CD4-positive, alpha-beta T cell treated with Interleukin-6 for 4 hours (primary cell): ENCODE measurements around the gene SRRM2.
A peak's percentile ranks its signal among the peaks of the same experiment; 100 is the strongest.

Experiments used
- DNase-seq: peaks from one replicate; pipeline ENCODE4 v3.0.0-alpha.2; 2020; ENCODE audit warnings: mixed read lengths

The SRRM2 gene

GRCh38 chr16:2765462-2766404 lies 13.3 kb downstream of the SRRM2 start:
- DNase-seq: no peak

- DNase-seq: no peak
These were observed 14.1 kb downstream of the SRRM2 start for GRCh38 chr16:2766430-2767139.

DNA sequence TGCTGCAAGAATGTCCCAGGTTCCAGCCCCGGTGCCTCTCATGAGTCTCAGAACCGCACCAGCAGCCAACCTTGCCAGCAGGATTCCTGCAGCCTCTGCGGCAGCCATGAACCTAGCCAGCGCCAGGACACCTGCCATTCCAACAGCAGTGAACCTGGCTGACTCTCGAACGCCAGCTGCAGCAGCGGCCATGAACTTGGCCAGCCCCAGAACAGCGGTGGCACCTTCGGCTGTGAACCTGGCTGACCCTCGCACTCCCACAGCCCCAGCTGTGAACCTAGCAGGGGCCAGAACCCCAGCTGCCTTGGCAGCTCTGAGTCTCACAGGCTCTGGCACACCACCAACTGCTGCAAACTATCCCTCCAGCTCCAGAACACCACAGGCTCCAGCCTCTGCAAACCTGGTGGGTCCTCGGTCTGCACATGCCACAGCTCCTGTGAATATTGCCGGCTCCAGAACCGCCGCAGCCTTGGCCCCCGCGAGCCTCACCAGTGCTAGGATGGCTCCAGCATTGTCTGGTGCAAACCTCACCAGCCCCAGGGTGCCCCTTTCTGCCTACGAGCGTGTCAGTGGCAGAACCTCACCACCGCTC lies 14.8 kb downstream of the SRRM2 start:
- no peak for DNase-seq

- DNase-seq: no peak
These were observed 15.5 kb downstream of the SRRM2 start for GRCh38 chr16:2767891-2768290.

DNA sequence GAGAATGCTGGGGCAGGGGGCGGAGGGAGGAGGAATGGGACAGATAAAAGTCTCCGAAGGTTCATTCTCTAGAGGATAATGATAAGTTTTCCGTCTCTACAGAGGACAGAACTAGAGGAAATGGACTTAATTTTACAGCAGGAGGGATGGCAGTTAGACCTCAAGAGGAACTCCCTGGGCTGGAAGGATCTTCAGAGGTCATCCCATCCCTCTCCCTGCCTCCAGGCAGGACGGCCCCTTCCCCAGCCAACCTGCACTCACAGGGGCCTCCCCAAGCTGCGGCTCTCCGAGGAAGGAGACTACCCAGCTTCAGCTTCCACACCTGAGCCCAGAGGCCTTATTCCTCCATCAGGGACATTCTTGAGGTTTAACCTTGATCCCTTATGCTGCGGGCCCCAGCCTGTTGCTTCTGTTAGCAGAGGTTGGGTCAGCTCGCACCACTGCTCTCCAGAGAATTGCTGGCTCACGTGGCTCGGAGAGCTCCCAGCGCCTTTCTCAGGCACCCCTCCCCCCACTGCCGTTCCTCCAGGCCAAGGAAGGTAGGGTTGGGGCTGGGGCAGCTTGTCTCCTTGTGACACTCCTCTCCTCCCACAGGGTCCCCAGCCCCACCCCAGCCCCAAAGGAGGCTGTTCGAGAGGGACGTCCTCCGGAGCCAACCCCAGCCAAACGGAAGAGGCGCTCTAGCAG lies 16.1 kb downstream of the SRRM2 start:
- DNase-seq: no peak

DNA sequence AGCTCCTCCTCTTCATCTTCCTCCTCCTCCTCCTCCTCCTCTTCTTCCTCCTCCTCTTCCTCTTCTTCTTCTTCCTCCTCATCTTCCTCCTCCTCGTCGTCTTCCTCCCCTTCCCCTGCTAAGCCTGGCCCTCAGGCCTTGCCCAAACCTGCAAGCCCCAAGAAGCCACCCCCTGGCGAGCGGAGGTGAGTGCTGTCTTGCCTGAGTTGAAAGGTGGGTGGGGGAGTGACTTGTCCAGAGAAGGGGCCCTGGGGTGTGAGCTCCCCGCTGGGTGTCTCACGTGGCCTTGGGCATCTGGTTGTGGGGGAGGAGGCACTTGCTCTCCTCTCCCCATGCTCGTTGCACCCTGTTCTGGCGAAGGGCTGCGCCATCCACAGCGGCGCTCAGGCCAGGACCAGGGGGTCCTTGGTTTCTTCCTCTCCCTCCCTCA lies 16.7 kb downstream of the SRRM2 start:
- DNase-seq: no peak

GRCh38 chr16:2769675-2770056 lies 17.2 kb downstream of the SRRM2 start:
- DNase-seq: no peak

DNA sequence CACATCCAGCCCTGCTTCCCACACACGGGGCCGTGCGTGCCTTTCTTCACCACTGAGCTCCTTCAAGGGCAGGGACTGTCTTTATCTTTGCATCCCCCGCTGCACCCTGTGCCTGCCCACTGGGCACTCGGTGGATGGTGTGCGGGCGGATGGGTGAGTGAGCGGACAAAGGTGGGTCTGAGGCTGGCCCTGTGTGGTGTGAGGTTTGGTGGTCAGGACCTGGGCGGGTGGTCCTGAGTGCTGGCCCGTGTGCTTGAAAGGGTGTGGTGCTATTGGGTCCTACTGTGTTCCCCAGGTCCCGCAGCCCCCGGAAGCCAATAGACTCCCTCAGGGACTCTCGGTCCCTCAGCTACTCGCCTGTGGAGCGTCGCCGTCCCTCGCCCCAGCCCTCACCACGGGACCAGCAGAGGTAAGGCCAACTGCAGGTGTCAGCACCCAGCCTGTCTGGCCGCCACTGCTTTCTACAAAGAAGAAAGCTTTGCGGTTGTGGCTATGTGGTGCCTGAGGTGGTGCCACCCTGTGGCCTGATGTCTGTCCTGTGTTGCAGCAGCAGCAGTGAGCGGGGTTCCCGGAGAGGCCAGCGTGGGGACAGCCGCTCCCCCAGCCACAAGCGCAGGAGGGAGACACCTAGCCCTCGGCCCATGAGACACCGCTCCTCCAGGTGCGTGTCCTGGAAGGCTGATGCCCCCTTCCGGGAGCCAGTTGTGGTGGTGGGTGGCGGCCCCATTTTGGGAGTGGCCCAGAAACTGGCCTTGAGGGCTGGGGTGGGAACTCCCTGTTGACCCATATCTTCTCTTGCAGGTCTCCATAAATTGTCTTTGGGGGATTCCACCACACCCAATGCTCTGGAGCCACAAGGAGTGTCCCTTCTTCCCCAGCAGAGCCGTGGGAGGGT lies 17.9 kb downstream of the SRRM2 start:
- DNase-seq: no peak

DNA sequence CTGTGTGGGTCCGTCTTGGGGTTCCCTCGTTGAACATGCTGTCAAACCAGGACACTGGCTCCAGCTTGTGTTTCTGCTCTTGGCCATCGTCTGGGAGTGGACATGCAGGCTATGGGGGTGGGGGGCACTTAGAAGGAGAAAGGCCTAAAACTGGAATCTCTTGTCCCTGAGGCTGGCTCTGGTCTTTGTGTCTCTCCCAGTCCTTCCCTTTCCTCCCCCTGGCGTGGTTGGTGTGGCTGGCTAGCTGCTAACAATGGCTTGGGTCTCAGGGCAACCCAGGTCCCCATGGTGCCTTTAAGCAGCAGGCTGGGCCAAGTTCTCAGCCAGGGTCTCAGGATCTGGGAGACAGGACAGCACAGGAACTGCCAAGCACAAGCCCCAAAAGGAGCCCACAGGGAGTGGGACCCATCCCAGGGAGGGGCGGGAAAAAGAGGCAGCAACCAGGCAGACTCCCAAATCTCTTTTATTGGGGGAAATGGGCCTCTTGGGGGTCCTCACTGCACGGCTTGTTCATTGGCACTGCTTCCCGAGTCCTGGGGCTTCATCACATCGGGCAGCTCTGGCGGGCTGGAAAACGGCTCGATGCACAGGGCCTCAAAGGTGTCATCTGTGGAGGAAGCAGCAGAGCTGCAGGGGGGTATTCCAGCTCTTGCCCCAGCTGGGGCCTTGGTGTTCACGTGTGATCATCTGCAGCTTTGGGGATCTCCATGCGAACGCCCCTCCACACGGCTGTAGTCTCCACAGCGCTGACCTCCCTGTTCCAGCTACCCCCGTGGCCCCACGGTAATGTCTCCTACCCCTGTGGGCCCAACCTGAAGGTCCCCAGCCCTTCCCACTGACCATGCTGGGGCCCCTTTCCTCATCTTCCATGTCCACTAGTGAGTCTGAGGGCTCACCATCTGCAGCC lies 19.3 kb downstream of the SRRM2 start:
- DNase-seq: no peak

GRCh38 chr16:2773188-2773968 lies 20.9 kb downstream of the SRRM2 start:
- DNase-seq: no peak

GRCh38 chr16:2774161-2774891 lies 21.9 kb downstream of the SRRM2 start:
- DNase-seq: no peak

DNA sequence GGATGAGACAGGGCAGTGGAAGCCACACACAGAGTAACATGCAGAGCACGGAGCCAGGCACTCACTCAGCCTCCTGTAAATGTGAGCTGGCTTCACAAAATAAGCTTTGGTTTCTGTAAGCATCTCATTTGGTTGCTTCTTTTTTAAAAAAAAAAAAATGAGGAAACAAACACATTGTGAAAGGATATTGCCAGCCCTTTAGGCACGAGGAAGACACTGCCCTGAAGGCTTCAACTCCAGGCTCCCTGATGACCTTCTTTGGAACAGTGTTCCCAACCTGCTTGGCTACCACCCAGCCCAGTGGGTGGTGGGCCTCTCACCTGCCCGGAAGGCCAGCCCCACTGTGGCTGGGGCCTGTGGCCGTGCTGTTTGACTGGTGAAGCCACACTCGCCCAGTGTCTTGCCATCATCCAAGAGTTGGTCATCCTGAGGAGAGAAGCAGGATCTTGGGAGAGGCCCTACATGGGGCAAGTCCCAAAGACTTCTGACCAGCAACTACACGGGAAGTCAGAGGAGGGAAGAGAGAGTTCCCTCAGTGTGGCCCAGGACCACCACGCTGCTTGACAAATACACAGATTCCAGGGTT lies 22.8 kb downstream of the SRRM2 start:
- no peak for DNase-seq

DNA sequence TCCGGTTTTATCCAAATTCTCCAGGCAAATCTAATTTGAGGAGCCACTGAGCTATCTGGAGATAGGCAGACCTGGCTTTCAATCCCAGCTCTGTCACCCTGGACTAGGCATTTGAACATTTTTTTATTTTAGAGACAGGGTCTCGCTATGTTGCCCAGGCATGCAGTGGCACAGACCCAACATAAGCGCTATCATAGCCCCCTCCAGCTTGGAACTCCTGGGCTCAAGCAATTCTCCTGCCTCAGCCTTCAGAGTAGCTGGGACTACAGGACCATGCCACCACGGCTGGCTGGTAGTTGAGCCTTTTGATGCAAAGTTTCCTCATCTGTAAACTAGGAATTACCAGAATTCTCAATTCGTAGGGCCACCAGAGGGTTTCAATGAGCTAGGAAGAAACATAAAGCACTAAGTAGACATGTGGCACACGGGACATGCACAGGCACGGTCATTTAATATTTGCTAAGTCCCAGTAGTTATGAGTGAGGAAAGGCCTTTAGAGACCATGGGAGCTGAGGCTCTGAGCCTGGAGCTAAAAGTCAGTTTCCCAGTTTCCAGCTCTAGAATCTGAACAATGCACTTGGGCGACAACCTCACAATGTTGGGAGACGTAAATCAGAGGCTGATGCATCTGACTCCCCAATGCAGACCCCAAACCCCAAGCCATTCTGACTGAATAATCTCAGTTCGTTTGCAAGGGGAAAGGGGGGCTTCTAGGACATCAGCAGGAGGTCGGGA lies 23.5 kb downstream of the SRRM2 start:
- DNase-seq: no peak

DNA sequence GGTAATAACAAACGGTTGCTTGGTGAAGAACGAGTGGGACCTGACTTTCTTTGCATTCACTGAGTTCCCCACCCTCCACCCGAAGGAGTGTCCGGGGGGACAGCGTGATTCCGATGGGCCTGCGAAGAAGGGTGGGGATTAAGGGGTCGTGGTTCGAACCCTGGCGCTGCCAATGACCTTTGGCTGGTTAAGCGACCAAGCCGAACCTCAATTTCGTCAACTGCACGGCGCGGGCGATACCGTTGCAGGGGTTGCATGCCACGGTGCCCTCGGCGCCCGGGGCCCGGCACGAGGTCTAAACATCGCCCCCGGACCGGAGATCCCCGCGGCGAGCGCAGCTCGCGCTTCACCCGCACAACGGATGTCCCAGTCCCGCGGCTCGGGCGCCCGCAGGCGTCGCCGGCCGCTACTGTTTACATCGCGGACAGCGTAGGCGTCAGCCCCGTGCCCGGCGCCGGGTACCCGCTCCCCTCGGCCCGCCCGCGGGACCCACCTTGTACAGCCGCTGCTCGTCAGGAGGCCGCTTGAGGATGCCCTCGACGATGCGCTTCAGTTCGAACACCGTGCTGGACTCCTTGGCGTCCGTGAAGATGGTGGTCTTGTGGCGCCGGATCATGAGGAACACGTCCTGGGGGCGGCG lies 24.2 kb downstream of the SRRM2 start:
- no peak for DNase-seq

DNA sequence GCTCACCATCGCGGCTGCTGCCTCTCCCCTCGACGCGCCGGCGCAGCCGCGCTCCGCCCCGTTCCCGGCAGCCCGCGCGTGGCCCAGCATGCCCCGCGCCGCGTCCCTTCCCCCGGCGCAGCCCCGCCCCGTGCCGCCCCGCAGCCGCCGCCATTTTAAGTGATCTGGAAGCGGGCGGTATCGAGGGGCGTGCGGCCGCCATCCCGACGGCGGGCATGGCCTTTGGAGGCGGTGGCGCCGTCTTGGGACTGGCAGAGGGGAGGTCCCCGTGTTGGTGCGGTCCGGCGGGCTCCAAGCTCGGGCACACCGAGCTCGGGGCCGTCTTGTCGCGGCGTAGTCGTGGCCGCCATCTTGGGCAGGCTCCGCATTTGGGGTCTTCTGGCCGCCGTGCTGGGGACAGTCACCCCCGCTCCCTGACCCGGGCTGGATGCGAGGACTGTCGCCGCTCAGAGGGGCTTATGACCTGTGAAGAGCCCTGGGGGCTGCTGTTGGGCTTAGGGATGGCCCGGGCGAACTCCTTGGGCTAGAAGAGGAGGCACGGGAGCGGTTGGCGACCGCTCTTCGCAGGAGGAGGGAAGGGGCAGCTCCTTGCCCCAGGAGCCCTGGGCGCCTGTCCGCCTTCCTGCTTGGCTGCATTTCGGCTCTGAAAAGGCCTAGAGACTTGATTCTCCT lies 24.9 kb downstream of the SRRM2 start, which contains the start of gene ELOB:
Gene ELOB (minus strand): TSS at position 50 of the 672 bp plus-strand sequence. CDS start 41 bp downstream, at position 9.
- peak; percentile 91 for DNase-seq

DNA sequence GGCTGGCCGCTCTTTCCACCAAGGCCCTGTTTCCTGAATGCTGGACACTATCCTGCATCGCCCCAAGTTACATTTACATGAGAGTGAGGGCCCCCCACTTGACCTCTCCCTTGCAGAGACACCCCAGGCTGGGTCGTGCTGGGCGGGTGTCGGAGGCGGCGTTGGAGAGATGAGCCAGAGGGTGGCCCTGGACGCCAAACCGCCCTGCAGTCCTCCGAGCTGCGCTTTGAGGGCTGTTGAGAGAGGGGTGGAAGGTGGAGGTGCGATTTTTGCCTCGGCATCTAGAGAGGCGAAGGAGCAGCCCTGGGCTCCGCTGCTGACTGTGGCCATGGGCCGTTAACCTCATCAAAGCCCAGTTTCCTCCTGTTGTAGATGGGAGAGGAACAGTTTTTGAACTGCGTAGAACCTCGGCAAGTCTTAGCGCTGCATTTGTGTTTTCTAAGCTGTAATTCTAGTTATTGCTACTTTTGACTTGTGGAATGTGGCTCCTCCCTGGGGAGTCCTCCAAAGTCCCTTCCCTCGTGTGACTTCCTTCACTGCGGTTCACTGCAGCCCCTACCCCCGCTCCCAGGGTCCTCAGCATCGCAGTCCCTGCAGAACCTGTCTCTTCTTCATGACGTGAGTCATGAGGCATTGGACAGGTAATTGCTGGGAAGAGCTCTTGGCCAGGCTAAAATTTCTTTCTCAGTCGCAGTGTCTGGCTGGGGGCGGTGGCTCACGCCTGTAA lies 25.6 kb downstream of the SRRM2 start:
- DNase-seq: peak; percentile 51
